Vagina (tissue), 2 donors: ENCODE data around the gene GLB1L3. TPM values are rescaled to one million over a fixed set of nuclear protein-coding genes. Genes with fewer than 3 reads are reported as not detected.

Experiments
- DNase-seq, 2 donors: peaks; one replicate each; pipeline ENCODE4 v3.0.0-alpha.2; 2017; ENCODE audit errors: extremely low spot score in 2 of 2
- H3K27ac ChIP-seq: fragments of 200-600 bp; sonication (generic); one replicate; pipeline ENCODE4 v1.5.1; 2019
- H3K27me3 ChIP-seq: fragments of 200-600 bp; sonication (generic); one replicate; pipeline ENCODE4 v1.5.1; 2019
- H3K36me3 ChIP-seq, 2 donors: fragments of 200-600 bp; sonication (generic); one replicate each; pipeline ENCODE4 v1.5.1; 2017 to 2019
- H3K4me1 ChIP-seq: fragments of 200-600 bp; sonication (generic); one replicate; pipeline ENCODE4 v1.5.1; 2019
- H3K4me3 ChIP-seq, 2 donors: fragments of 200-600 bp; sonication (generic); 1 replicate in 1 of 2; 2 replicates in 1 of 2; pipeline ENCODE4 v1.5.1; 2016 to 2019
- H3K9me3 ChIP-seq: fragments of 200-600 bp; sonication (generic); one replicate; pipeline ENCODE4 v1.5.1; 2019
- CTCF ChIP-seq, 3 experiments: fragments of 450-650 bp in 2 of 3; fragments of 200-600 bp in 1 of 3; sonication (generic) in 1 of 3; IDR thresholded peaks; one replicate each; pipeline ENCODE4 v1.5.1; 2017 to 2019; ENCODE audit warnings: antibody characterized with exemption in 3 of 3, mild to moderate bottlenecking in 2 of 3, moderate library complexity in 2 of 3
- POLR2A ChIP-seq, 2 donors: fragments of 450-650 bp; IDR thresholded peaks; one replicate each; pipeline ENCODE4 v1.6.1; 2017; ENCODE audit warnings: antibody characterized with exemption in 2 of 2, mild to moderate bottlenecking in 2 of 2, moderate library complexity in 2 of 2
- POLR2AphosphoS5 ChIP-seq, 2 donors: sonication (generic); formaldehyde crosslinking; IDR thresholded peaks; one replicate each; pipeline ENCODE4 v1.9.0; 2017; ENCODE audit warnings: antibody characterized with exemption in 2 of 2, mild to moderate bottlenecking in 2 of 2, low read depth in 1 of 2; ENCODE audit not compliant: insufficient read depth in 1 of 2
- intact Hi-C: fragments of 100-400 bp; cut with DNase I; formaldehyde crosslinking; loops from one replicate; pipeline ENCODE4 v1.15.1; 2023
- total RNA-seq: library from RNA; depleted of rRNA; stranded (reverse); fragments of >200 nt; gene quantifications from one replicate; pipeline ENCODE4 v1.2.3, GENCODE V29; 2016

Gene GLB1L3
- total RNA-seq, 1 donor from 2014 or later = 2.2 TPM

- Histone ChIP-seq H3K4me3 (no peak overlapping the region), H3K9me3 (no peaks in the 10 kb centered on the region)
These were observed 14.3 kb upstream of the GLB1L3 start for GRCh38 chr11:134261626-134262488.

GRCh38 chr11:134264966-134265764 is 11.0 kb upstream of the GLB1L3 start:
- Histone ChIP-seq H3K9me3 (no peaks in the 10 kb centered on the region), H3K27ac (no peak overlapping the region), H3K27me3 (no peaks in the 10 kb centered on the region), H3K36me3 (peaks cover 0 to 32% of the 10 kb centered on the region in 2 donors), H3K4me1 (no peaks in the 10 kb centered on the region), H3K4me3 (no peak overlapping the region)
- DNase-seq = no peak
- intact Hi-C loops = no loop called here
- no peak for TF ChIP-seq CTCF (IDR thresholded peaks at IDR 0.05)
- TF ChIP-seq POLR2A (IDR thresholded peaks at IDR 0.05) = no peak
- no peak for TF ChIP-seq POLR2AphosphoS5 (IDR thresholded peaks at IDR 0.05; ENCODE audit: insufficient read depth in 1 of 2, low read depth in 1 of 2)

More at GRCh38 chr11:134261626-134262488, 14.3 kb upstream of the GLB1L3 start:
- intact Hi-C loops = no loop called here
- no peak overlapping the region for H3K27ac ChIP-seq
- TF ChIP-seq POLR2A (IDR thresholded peaks at IDR 0.05) (no peak), POLR2AphosphoS5 (IDR thresholded peaks at IDR 0.05; ENCODE audit: insufficient read depth in 1 of 2, low read depth in 1 of 2) (no peak), CTCF (IDR thresholded peaks at IDR 0.05) (no peak)
- H3K36me3 ChIP-seq = peaks cover 0 to 43% of the 10 kb centered on the region in 2 donors
- DNase-seq = no peak
- H3K4me1 ChIP-seq = no peaks in the 10 kb centered on the region
- no peaks in the 10 kb centered on the region for H3K27me3 ChIP-seq

GRCh38 chr11:134266440-134266839 is 9.7 kb upstream of the GLB1L3 start:
- intact Hi-C loops = no loop called here
- Histone ChIP-seq H3K4me3 (no peak overlapping the region), H3K4me1 (no peaks in the 10 kb centered on the region), H3K27me3 (no peaks in the 10 kb centered on the region), H3K9me3 (no peaks in the 10 kb centered on the region), H3K27ac (no peak overlapping the region), H3K36me3 (peaks cover 0 to 21% of the 10 kb centered on the region in 2 donors)
- no peak for DNase-seq
- TF ChIP-seq CTCF (IDR thresholded peaks at IDR 0.05) = no peak
- TF ChIP-seq POLR2A (IDR thresholded peaks at IDR 0.05) = no peak
- TF ChIP-seq POLR2AphosphoS5 (IDR thresholded peaks at IDR 0.05; ENCODE audit: insufficient read depth in 1 of 2, low read depth in 1 of 2) = no peak

GRCh38 chr11:134266841-134267251 is 9.3 kb upstream of the GLB1L3 start:
- intact Hi-C loops = no loop called here
- TF ChIP-seq POLR2A (IDR thresholded peaks at IDR 0.05) (no peak), POLR2AphosphoS5 (IDR thresholded peaks at IDR 0.05; ENCODE audit: insufficient read depth in 1 of 2, low read depth in 1 of 2) (no peak), CTCF (IDR thresholded peaks at IDR 0.05) (no peak)
- DNase-seq = no peak
- Histone ChIP-seq H3K9me3 (no peaks in the 10 kb centered on the region), H3K36me3 (peaks cover 0 to 18% of the 10 kb centered on the region in 2 donors), H3K27ac (no peak overlapping the region), H3K27me3 (no peaks in the 10 kb centered on the region), H3K4me1 (no peaks in the 10 kb centered on the region), H3K4me3 (no peak overlapping the region)
